ENCODE results near the gene CHCHD6.

Gene CHCHD6

DNA sequence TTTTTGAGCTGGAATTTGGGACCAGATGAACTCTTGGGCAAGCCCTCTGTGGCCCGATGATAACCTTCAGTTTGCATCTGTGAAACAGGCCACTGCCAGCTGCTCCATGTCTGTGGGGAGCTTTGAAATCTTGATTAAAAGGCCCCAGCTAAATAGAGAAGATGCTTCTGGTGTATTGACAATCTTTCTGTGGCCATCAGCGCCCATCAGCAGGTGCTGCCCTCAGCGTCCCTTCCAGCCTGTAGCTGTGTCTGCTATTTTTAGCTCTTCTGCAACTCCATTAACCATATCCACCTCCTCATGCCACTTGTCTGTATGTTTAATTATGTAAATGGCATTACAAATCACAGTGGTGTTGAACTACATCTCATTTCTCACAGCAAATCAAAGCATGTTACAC, 54.0 kb downstream of the CHCHD6 start:
- Histone ChIP-seq H3K9me3 (ENCODE audit: control insufficient read depth, insufficient read depth, low read length) (no peaks in the 10 kb centered on the region), H3K9ac (ENCODE audit: low read depth, low read length) (no peak overlapping the region), H3K4me1 (ENCODE audit: control insufficient read depth, insufficient read depth, low read length) (peaks cover 6% of the 10 kb centered on the region; the same call in 1 of the 2 replicates), H3K27ac (ENCODE audit: low read depth, low read length) (no peak overlapping the region), H3K27me3 (ENCODE audit: control insufficient read depth, insufficient read depth, low read length) (no peaks in the 10 kb centered on the region), H3K4me3 (ENCODE audit: low read depth, low read length) (no peak overlapping the region), H3K36me3 (ENCODE audit: control insufficient read depth, insufficient read depth, low read length) (no peaks in the 10 kb centered on the region)

DNA sequence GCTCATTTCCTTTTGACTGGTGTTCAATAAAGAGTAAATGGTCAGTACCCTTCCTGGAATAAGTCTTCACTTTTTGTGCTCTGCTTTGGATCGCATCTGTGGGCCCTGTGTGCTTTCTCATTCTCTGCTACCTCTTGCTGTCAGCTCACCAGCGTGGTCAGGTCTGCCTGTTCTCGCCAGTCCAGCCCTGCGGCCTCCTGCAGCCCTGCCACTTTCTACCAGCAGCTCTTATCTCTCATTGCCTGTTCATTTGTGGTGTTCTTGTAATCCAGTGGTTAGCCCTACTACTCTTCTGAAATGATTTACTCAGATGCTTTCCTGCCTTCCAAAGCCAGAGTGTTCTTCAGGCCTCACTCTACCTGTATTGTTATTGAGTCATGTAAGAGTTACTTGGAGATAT, 54.8 kb downstream of the CHCHD6 start:
- Histone ChIP-seq H3K27me3 (ENCODE audit: control insufficient read depth, insufficient read depth, low read length) (no peaks in the 10 kb centered on the region), H3K9ac (ENCODE audit: low read depth, low read length) (no peak overlapping the region)

DNA sequence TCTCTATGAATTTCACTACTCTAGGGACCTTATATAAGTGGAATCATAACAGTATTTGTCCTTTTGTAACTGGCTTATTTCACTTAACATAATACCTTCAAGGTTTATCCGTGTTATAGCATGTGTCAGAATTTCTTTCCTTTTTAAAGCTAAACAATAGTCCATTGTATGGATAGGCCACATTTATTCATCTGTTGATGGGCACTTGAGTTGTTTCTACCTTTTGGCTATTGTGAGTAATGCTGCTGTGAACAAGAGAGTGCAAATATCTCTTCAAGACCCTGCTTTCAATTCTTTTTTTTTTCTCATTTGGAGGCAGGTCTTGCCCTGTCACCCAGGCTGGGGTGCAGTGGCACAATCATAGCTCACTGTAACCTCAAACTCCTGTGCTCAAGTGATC, 56.5 kb downstream of the CHCHD6 start:
- Histone ChIP-seq H3K9me3 (ENCODE audit: control insufficient read depth, insufficient read depth, low read length) (no peaks in the 10 kb centered on the region), H3K36me3 (ENCODE audit: control insufficient read depth, insufficient read depth, low read length) (no peaks in the 10 kb centered on the region), H3K4me3 (ENCODE audit: low read depth, low read length) (no peak overlapping the region), H3K27ac (ENCODE audit: low read depth, low read length) (no peak overlapping the region), H3K27me3 (ENCODE audit: control insufficient read depth, insufficient read depth, low read length) (no peaks in the 10 kb centered on the region), H3K4me1 (ENCODE audit: control insufficient read depth, insufficient read depth, low read length) (no peaks in the 10 kb centered on the region; the same call in 1 of the 2 replicates), H3K9ac (ENCODE audit: low read depth, low read length) (no peak overlapping the region)

More for the DNA sequence above, 54.8 kb downstream of the CHCHD6 start:
- H3K4me1 ChIP-seq (ENCODE audit: control insufficient read depth, insufficient read depth, low read length): no peaks in the 10 kb centered on the region
- no peaks in the 10 kb centered on the region for H3K36me3 ChIP-seq (ENCODE audit: control insufficient read depth, insufficient read depth, low read length)
- H3K4me3 ChIP-seq (ENCODE audit: low read depth, low read length): no peak overlapping the region
- H3K9me3 ChIP-seq (ENCODE audit: control insufficient read depth, insufficient read depth, low read length): no peaks in the 10 kb centered on the region
- no peak overlapping the region for H3K27ac ChIP-seq (ENCODE audit: low read depth, low read length)

DNA sequence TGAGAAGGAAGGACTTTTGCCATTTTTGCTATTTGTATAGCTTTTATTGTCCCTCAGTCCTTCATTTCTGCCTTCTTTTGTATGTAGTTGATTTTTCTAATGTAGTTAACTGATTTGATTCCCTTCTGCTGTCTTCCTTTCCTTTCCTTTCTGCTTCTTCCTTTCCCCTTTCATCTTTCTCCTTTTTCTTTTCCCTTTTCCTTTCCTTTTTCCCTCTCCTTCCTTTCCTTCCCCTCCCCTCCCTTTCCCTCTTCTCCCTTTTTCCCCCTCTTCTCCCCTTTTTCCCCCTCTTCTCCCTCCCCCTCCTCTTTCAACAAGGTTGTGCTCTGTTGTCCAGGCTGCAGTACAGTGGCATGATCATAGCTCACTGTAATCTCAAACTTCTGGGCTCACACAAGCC, 59.0 kb downstream of the CHCHD6 start:
- Histone ChIP-seq H3K4me1 (ENCODE audit: control insufficient read depth, insufficient read depth, low read length) (no peaks in the 10 kb centered on the region; the same call in 1 of the 2 replicates), H3K4me3 (ENCODE audit: low read depth, low read length) (no peak overlapping the region), H3K27me3 (ENCODE audit: control insufficient read depth, insufficient read depth, low read length) (no peaks in the 10 kb centered on the region), H3K9ac (ENCODE audit: low read depth, low read length) (no peak overlapping the region), H3K27ac (ENCODE audit: low read depth, low read length) (no peak overlapping the region), H3K9me3 (ENCODE audit: control insufficient read depth, insufficient read depth, low read length) (no peaks in the 10 kb centered on the region), H3K36me3 (ENCODE audit: control insufficient read depth, insufficient read depth, low read length) (no peaks in the 10 kb centered on the region)

DNA sequence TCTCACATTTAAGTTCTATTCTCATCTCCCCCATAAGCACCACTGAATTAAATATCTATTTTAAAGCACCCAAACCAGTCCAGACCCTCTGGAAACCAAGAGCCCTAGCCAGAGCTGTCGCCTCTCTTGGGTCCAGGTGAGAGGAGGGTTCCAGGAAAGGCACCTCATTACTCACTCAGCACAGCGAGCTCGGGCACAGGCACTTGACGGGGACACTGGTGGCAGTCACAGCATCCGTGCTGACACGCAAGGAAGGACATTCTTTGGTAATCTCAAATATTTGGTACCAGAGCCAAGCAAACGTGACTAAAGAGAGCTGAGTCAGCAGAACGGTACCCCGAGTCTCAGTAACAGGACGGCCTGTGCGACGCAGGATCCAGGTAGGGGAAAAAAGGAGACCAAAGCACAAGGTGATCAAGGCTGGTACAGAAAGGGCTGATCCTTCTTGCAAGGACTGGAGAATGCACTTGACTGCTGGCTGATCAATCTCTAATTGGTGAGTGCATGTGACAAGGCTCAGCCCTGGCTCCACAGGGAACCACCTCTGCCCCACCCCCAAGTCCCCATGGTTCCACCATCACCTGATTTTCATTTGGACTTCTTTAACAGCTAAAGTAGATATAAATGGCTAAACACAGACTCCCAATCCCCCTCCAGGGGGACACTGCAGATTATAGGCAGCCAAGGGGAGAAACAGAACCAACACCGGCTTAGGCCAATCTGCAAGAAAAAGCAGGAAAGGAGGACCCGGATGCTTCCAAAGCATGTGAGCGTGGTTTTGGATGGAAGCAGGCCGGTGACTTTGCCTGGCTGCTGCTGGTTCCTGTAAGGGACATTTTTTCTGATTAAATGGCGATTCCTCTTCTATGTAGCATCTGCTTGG, 61.4 kb downstream of the CHCHD6 start:
- Histone ChIP-seq H3K27ac (ENCODE audit: low read depth, low read length) (no peak overlapping the region), H3K4me1 (ENCODE audit: control insufficient read depth, insufficient read depth, low read length) (no peaks in the 10 kb centered on the region; the same call in 1 of the 2 replicates), H3K36me3 (ENCODE audit: control insufficient read depth, insufficient read depth, low read length) (no peaks in the 10 kb centered on the region), H3K9me3 (ENCODE audit: control insufficient read depth, insufficient read depth, low read length) (0 out of 2 replicates have a peak, but pooled peaks cover 3% of the 10 kb centered on the region), H3K4me3 (ENCODE audit: low read depth, low read length) (no peak overlapping the region), H3K9ac (ENCODE audit: low read depth, low read length) (no peak overlapping the region), H3K27me3 (ENCODE audit: control insufficient read depth, insufficient read depth, low read length) (no peaks in the 10 kb centered on the region)

DNA sequence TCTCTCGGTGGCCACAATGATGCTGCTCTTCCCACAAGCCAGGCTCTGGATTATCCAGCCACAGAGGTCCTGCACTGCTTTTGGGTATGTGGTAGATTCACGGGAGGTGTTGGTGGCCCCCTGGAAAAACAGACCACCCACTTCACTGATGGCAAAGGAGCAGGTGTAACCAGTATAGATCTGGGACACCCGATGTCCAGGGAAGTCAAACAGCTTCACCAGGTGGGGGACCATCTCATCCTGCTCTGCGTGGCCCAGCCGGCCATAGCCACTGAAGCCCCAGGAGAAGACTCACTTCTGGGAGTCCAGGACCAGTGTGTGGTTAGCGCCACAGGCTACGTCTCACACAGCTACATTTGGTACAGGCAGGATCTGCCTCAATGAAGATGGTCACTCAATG, 62.6 kb downstream of the CHCHD6 start:
- no peak overlapping the region for H3K4me3 ChIP-seq (ENCODE audit: low read depth, low read length)
- H3K36me3 ChIP-seq (ENCODE audit: control insufficient read depth, insufficient read depth, low read length): no peaks in the 10 kb centered on the region
- no peak overlapping the region for H3K27ac ChIP-seq (ENCODE audit: low read depth, low read length)
- H3K9ac ChIP-seq (ENCODE audit: low read depth, low read length): no peak overlapping the region
- no peaks in the 10 kb centered on the region; the same call in 1 of the 2 replicates for H3K4me1 ChIP-seq (ENCODE audit: control insufficient read depth, insufficient read depth, low read length)
- H3K9me3 ChIP-seq (ENCODE audit: control insufficient read depth, insufficient read depth, low read length): 0 out of 2 replicates have a peak, but pooled peaks cover 3% of the 10 kb centered on the region
- H3K27me3 ChIP-seq (ENCODE audit: control insufficient read depth, insufficient read depth, low read length): no peaks in the 10 kb centered on the region

DNA sequence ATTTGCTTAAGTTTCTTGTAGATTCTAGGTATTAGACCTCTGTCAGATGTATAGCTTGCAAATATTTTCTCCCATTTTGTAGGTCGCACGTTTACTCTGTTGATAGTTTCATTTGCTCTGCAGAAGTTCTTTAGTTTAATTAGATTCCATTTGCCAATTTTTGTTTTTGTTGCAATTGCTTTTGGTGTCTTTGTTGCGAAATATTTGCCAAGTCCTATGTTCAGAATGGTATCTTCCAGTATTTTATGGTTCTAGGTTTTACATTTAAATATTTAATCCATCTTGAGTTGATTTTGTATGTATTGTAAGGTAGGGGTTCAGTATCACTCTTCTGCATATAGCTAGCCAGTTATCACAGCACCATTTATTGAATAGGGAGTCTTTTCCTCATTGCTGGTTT, 64.9 kb downstream of the CHCHD6 start:
- Histone ChIP-seq H3K4me1 (ENCODE audit: control insufficient read depth, insufficient read depth, low read length) (no peaks in the 10 kb centered on the region; the same call in 1 of the 2 replicates), H3K27me3 (ENCODE audit: control insufficient read depth, insufficient read depth, low read length) (no peaks in the 10 kb centered on the region), H3K27ac (ENCODE audit: low read depth, low read length) (no peak overlapping the region), H3K9me3 (ENCODE audit: control insufficient read depth, insufficient read depth, low read length) (0 out of 2 replicates have a peak, but pooled peaks cover 3% of the 10 kb centered on the region), H3K4me3 (ENCODE audit: low read depth, low read length) (no peak overlapping the region), H3K36me3 (ENCODE audit: control insufficient read depth, insufficient read depth, low read length) (no peaks in the 10 kb centered on the region), H3K9ac (ENCODE audit: low read depth, low read length) (no peak overlapping the region)

DNA sequence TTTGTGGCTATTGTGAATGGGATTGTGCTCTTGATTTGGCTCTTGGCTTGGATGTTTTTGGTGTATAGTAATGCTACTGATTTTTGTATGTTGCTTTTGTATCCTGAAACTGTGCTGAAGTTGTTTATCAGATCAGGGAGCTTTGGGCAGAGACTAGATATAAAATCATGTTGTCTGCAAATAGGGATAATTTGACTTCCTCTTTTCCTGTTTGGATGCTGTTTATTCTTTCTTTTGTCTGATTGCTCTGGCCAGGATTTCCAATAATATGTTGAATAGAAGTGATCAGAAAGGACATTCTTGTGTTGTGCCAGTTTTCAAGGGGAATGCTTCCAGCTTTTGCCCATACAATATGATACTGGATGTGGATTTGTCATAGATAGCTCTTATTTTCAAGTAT, 66.1 kb downstream of the CHCHD6 start:
- no peaks in the 10 kb centered on the region for H3K27me3 ChIP-seq (ENCODE audit: control insufficient read depth, insufficient read depth, low read length)

DNA sequence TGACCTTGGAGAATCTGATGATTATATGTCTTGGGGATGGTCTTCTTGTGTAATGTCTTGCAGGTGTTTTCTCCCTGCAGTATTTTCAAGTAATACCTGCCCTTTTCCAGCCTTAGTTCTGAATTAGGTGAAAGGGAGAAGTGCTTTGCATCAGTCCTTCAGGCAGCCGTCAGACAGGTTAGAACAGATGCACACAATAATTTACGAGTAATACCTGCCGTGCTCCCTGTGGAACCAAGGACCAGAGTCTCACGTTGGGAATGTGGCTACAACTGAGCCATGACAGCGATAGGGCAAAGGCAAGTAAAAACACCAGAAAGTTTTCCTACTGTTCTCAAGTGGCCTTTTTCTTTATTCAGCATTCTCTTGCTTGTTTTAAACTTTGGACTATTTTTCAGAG, 69.1 kb downstream of the CHCHD6 start:
- Histone ChIP-seq H3K36me3 (ENCODE audit: control insufficient read depth, insufficient read depth, low read length) (no peaks in the 10 kb centered on the region), H3K27me3 (ENCODE audit: control insufficient read depth, insufficient read depth, low read length) (no peaks in the 10 kb centered on the region), H3K4me1 (ENCODE audit: control insufficient read depth, insufficient read depth, low read length) (peaks cover 3% of the 10 kb centered on the region; the same call in 1 of the 2 replicates), H3K9me3 (ENCODE audit: control insufficient read depth, insufficient read depth, low read length) (0 out of 2 replicates have a peak, but pooled peaks cover 3% of the 10 kb centered on the region), H3K27ac (ENCODE audit: low read depth, low read length) (no peak overlapping the region), H3K4me3 (ENCODE audit: low read depth, low read length) (no peak overlapping the region), H3K9ac (ENCODE audit: low read depth, low read length) (no peak overlapping the region)

More for the DNA sequence above, 66.1 kb downstream of the CHCHD6 start:
- H3K36me3 ChIP-seq (ENCODE audit: control insufficient read depth, insufficient read depth, low read length): no peaks in the 10 kb centered on the region
- no peak overlapping the region for H3K27ac ChIP-seq (ENCODE audit: low read depth, low read length)
- H3K9me3 ChIP-seq (ENCODE audit: control insufficient read depth, insufficient read depth, low read length): 0 out of 2 replicates have a peak, but pooled peaks cover 3% of the 10 kb centered on the region
- no peaks in the 10 kb centered on the region; the same call in 1 of the 2 replicates for H3K4me1 ChIP-seq (ENCODE audit: control insufficient read depth, insufficient read depth, low read length)
- H3K9ac ChIP-seq (ENCODE audit: low read depth, low read length): no peak overlapping the region
- no peak overlapping the region for H3K4me3 ChIP-seq (ENCODE audit: low read depth, low read length)

DNA sequence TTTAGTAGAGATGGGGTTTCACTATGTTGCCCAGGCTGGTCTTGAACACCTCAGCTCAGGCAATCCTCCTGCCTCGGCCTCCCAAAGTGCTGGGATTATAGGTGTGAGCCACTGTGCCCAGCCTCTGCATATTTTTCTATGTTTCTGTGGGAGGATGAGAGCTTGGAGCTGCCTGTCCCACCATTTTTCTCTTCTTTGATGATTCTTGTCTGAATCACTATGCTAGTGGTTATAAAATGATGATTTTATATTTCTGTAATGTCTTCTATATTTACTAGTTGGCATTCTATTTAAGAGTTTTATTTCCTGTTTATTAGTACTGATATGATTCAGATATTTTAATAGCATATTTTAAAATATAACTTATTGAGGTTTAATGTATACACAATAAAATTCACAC, 69.7 kb downstream of the CHCHD6 start:
- Histone ChIP-seq H3K4me3 (ENCODE audit: low read depth, low read length) (no peak overlapping the region), H3K9ac (ENCODE audit: low read depth, low read length) (no peak overlapping the region), H3K4me1 (ENCODE audit: control insufficient read depth, insufficient read depth, low read length) (peaks cover 3% of the 10 kb centered on the region; the same call in 1 of the 2 replicates), H3K27ac (ENCODE audit: low read depth, low read length) (no peak overlapping the region), H3K9me3 (ENCODE audit: control insufficient read depth, insufficient read depth, low read length) (0 out of 2 replicates have a peak, but pooled peaks cover 3% of the 10 kb centered on the region), H3K36me3 (ENCODE audit: control insufficient read depth, insufficient read depth, low read length) (no peaks in the 10 kb centered on the region), H3K27me3 (ENCODE audit: control insufficient read depth, insufficient read depth, low read length) (no peaks in the 10 kb centered on the region)

DNA sequence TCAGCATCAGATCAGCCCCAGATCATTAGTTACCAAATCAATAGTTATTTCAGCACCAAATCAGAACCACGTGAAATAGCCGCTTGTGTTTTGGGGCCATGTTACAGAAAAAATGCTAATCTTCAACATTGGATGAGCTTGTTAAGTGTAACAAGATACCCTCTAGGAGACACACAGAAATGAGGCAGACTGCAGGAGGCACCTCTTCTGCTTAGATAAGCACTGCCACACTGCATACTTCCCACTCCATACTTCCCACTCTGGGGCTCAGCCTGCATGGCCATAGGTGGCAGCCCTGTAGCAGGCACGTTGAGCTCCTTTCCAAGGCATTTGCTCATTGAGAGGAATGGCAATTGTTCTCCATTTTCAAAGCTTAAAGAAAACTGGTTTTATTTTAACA, 73.3 kb downstream of the CHCHD6 start:
- no peaks in the 10 kb centered on the region for H3K9me3 ChIP-seq (ENCODE audit: control insufficient read depth, insufficient read depth, low read length)
- H3K27ac ChIP-seq (ENCODE audit: low read depth, low read length): no peak overlapping the region
- H3K36me3 ChIP-seq (ENCODE audit: control insufficient read depth, insufficient read depth, low read length): no peaks in the 10 kb centered on the region
- H3K4me3 ChIP-seq (ENCODE audit: low read depth, low read length): no peak overlapping the region
- H3K4me1 ChIP-seq (ENCODE audit: control insufficient read depth, insufficient read depth, low read length): peaks cover 15% of the 10 kb centered on the region
- no peak overlapping the region for H3K9ac ChIP-seq (ENCODE audit: low read depth, low read length)
- no peaks in the 10 kb centered on the region for H3K27me3 ChIP-seq (ENCODE audit: control insufficient read depth, insufficient read depth, low read length)

Data from HUES48 (cell line).